CD4-positive, alpha-beta T cell treated with Interleukin-6 at 100 ng/mL for 8 hours (primary cell): Measurements from ENCODE around the gene EPB41L4A.

Experiments used
- DNase-seq: peaks from one replicate; pipeline ENCODE4 v3.0.0-alpha.2; 2020; ENCODE audit warnings: mixed read lengths, low spot score

The EPB41L4A gene

DNA sequence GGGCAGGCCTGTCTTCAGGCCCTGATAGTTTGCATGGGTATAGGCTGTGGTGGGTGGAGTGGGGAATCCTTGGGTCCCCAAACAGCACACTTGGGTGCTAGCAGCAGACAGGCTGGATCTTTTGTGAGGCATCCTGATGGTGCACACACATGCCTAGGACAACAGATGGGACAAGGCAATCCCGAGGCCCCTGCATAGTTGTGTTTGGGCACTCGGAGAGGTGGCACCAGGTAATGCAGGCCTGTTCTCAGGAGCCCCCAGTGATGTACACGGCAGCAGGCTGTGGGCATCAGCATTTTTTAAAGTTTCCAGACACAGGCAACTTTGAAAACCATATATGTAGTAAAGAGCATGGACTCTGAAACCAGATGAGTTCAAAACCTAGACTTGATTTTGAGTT lies 65.4 kb downstream of the EPB41L4A start:
- DNase-seq: no peak

- no peak for DNase-seq
These were observed 67.9 kb downstream of the EPB41L4A start for GRCh38 chr5:112351225-112351624.

GRCh38 chr5:112350626-112351025 lies 68.5 kb downstream of the EPB41L4A start:
- DNase-seq: no peak

DNA sequence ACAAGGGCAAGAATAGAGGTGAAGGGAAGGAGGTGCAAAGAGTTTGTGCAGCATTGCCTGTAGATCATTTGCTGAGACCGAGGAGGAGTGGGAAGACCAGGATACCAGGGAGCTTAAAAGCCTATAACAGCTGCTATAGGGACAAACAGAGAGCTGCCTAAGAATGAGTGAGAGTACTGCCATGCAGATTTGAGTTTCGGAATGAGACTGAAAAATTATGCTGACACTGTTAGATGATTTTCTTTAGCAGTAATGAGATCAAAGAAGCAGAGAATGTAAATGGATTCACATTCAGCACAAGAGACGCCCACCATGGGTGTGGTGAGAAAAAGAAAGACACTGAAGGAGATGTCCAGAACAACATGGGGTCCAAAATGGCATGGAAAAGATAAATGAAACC lies 69.7 kb downstream of the EPB41L4A start:
- no peak for DNase-seq

GRCh38 chr5:112348915-112349314 lies 70.2 kb downstream of the EPB41L4A start:
- DNase-seq: no peak

DNA sequence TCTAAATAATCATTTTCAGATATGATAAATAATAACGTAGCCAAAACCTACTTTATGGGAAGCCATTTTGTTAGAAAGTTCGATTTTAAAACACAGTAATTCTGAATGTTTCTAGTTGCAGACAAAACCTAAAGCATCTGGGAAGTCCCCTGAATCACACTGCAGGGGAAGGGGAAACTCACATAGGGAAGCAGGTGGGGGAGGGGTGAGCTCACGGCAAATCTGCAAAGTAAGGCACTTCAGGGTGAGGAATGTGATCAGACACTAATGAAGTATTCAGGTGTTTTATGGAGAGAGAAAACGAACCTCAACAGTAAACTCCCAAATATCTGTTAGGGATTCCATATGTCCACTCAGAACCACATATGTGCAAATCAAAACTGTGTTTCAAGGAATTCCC lies 70.7 kb downstream of the EPB41L4A start:
- no peak for DNase-seq

DNA sequence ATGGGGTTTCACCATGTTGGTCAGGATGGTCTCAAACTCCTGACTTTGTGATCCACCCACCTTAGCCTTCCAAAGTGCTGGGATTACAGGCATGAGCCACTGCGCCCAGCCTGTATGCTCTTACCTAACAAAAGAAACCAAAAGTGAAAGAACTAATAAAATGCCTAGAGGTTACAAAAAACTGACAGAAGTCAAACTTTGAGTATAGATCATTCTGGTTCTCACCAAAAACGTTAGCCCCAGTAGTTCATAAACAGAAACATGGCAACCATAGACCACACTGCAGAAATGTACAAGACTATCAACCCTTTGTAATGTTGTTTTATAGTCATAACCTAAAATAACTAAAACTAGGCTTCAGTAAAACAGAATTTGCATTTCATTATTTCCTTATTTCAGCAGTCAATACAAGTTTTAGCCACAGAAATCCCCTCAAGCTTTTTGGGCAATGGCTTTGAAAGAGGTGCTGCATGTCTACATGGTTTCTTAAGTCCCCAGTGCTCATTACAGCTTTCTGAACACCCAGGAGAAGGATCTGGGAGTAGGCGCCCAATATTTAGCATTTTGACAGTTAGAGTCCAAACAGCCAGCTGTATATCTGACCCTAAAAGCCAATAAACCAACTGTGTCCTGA lies 72.5 kb downstream of the EPB41L4A start:
- no peak for DNase-seq

GRCh38 chr5:112344540-112344939 lies 74.5 kb downstream of the EPB41L4A start:
- no peak for DNase-seq

- DNase-seq: no peak
These were observed 76.7 kb downstream of the EPB41L4A start for GRCh38 chr5:112342389-112342788.

- no peak for DNase-seq
These were observed 79.3 kb downstream of the EPB41L4A start for GRCh38 chr5:112339761-112340160.

DNA sequence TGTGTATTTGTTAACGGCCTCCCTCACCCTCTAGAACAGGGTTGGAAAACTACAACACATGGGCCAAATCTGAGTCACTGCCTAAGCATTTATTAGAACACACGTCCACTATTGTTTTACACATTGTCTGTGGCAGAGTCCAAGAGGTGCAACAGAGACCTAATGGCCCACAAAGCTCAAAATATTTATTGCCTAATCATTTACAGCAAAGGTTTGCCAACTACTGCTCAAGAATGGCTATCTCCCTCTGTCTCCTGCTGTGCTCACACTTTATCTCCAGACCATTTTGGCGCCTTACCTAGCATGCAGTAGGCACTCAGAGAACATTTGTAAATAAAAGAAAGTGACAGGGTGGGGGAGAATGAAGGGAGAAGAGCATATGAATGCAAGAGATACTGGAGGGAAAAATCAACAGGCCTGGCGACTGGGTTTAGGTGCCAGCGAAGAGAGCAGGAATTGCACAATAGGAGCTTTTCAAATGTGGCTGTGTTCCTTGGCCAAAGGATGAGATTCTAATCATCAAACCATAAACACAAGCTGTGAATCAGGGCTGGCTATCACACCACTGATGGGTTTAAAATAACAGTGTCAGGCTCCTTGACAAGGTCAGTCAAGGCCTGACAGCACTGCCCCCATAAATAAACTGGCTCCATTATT lies 80.3 kb downstream of the EPB41L4A start:
- DNase-seq: no peak

DNA sequence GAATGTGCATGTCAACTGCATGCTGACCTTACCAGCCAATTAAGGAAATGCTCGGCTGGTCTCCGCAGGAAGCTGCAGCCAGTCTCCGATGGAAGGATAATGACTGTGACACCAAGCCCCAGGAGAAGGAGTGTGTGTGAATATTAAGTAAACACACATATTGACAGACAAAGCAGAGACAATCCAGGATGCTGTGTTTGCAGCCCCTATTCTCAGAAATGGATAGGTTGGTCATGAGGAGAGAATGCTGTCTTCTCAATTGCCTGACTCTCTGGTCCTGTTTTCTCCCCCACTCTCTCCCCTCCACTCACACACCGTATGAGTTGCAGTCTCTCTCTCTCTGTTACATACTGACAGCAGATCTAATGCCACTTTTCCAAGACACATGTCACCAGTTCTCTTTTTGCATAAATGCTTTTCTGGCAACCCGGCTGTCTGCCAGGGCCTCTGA lies 85.7 kb downstream of the EPB41L4A start:
- DNase-seq: no peak

DNA sequence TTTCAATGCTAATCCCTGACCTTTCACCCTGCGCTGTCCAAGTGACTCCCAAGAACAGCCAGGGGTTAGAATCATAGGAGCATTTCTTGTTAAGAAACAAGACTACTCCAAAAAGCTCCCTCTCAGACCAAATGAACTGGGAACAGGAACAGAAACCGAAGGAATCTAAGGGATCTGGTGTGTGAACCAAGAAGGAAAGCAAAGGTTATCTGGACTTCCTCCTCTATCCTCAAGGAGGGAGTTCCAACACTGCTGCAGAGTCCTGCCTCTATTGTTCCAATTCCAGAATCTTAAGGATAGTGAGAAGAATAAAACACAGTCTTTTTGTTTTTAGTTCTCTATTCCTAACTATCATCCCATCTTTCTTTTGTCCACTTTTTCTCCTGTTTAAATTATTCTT lies 87.2 kb downstream of the EPB41L4A start:
- DNase-seq: no peak

DNA sequence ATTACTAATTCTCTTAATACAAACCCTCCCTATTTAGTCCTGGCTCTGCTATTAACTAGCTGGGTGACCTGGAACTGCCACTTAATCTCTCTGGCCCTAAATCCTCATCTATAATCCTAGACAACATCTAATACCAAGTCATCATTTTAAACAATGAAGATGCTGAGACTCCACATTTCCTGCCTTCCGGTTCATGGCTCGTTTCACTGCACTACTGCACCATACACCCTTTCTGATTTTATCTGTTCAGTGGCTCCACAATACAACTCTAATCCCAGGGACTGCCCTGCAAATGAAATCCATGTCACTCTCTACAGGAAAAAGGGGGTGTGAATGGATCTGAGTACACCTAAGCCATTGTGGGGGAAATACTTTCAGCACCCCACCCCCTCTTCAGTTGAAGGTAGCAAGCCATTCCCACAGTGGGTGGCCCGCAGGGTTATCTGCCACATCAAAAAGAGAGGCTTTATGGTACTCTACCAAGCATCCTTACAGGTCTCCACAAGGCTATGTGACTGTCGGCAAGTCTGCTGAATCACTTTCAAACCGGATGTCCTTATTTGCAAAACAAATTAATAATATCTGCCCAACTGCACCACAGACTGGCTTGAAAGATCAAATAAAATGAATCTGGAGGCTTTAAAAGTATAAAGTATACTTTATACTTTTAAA lies 89.5 kb downstream of the EPB41L4A start:
- no peak for DNase-seq

- DNase-seq: no peak
These were observed 95.9 kb downstream of the EPB41L4A start for GRCh38 chr5:112323166-112323565.

- DNase-seq: no peak
These were observed 98.7 kb downstream of the EPB41L4A start for GRCh38 chr5:112320408-112320807.

- DNase-seq: no peak
These were observed 100.7 kb downstream of the EPB41L4A start for GRCh38 chr5:112318346-112318745.

DNA sequence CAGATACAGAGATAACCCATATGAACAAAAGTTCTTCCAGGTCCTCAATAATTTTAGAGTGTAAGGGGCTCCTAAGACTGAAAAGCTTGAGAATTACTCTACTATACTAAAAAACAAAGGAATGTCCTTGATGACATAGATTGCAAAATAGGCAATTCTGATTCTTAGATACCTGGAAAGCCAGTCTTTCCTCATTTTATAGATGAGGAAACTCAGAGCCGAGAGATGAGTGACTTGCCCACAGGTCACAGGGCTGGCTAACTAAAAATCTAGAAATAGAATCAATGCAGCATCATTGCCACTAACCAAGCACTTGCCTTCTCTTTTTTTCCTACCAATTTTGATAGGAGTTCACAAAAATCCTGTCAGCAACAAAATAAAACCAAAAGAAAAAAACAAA lies 101.2 kb downstream of the EPB41L4A start:
- no peak for DNase-seq

- DNase-seq: no peak
These were observed 102.3 kb downstream of the EPB41L4A start for GRCh38 chr5:112316731-112317130.

DNA sequence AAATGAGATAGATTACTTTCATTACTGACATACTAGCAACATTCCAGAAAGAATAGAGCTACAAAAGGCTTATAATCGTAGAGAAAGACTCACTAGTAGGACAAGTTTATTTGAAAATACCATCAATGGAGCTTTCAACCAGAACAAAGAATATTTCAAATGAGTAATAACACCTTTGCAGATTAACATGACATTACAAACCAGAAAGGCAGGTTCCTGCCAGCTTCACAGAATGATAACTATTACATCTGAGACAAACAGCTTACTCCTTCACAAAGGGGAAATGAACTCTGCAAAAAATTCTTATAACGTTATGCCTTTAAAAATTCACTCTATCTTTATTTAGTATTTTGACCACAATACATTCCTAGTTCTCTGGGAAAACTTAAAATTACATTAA lies 103.1 kb downstream of the EPB41L4A start:
- no peak for DNase-seq

GRCh38 chr5:112312295-112313275 lies 106.5 kb downstream of the EPB41L4A start:
- DNase-seq: no peak

- no peak for DNase-seq
These were observed 108.3 kb downstream of the EPB41L4A start for GRCh38 chr5:112310746-112311145.
